ENCODE measurements around the gene SORBS1. TPM values are rescaled to one million over a fixed set of nuclear protein-coding genes. Genes with fewer than 3 reads are reported as not detected.

Gene SORBS1
- total and polyA plus RNA-seq, 2 donors (not counting 3 experiments of a cell fraction or from before 2014, with no cell fraction given) = 2.0 to 7.9 TPM

DNA sequence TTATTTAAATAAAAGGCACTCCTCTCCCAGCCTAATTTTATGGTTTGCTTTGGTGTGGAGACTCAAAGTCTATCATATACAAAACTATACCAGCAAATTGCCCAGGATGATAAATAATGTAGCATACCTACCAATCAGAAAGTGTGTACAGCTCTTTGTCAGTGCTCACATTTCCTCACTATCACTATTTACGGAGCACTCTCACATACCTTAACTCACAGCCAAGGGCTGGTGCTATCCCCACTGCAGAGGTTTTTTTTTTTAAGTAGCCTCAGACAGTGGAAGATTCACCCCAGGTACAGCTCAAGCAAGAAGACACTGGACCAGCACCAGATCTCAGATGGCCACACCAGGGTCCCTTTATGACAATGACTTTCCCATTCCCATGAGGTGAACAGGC, 272.9 kb downstream of the SORBS1 start:
- no peak for FAIRE-seq
- H3K9me1 ChIP-seq (replicated peaks; ENCODE audit: control insufficient read depth, extremely low read depth, insufficient read depth, low read length) = no peaks in the 10 kb centered on the region
- no peak overlapping the region for H3K9ac ChIP-seq (replicated peaks; ENCODE audit: extremely low read depth, insufficient read depth, low read length)
- dilution Hi-C loops (cut with MboI; ENCODE audit: extremely low pct_ligation_motif_present, low sequenced_read_pairs) (no loop called here), intact Hi-C loops (cut with micrococcal nuclease) (loop anchor here (2.0 kb wide), 1 partner anchor 16 kb away; no protein-coding TSS in a partner anchor)
- H3K27me3 ChIP-seq (ENCODE audit: control insufficient read depth in 2 of 2, insufficient read depth in 2 of 2, low read length in 2 of 2) = no peaks in the 10 kb centered on the region
- TF ChIP-seq, protein P1, sequence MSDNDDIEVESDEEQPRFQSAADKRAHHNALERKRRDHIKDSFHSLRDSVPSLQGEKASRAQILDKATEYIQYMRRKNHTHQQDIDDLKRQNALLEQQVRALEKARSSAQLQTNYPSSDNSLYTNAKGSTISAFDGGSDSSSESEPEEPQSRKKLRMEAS (IDR thresholded peaks at IDR 0.05; ENCODE audit: insufficient read depth, insufficient read length) = no peak
- TF ChIP-seq, protein P2, sequence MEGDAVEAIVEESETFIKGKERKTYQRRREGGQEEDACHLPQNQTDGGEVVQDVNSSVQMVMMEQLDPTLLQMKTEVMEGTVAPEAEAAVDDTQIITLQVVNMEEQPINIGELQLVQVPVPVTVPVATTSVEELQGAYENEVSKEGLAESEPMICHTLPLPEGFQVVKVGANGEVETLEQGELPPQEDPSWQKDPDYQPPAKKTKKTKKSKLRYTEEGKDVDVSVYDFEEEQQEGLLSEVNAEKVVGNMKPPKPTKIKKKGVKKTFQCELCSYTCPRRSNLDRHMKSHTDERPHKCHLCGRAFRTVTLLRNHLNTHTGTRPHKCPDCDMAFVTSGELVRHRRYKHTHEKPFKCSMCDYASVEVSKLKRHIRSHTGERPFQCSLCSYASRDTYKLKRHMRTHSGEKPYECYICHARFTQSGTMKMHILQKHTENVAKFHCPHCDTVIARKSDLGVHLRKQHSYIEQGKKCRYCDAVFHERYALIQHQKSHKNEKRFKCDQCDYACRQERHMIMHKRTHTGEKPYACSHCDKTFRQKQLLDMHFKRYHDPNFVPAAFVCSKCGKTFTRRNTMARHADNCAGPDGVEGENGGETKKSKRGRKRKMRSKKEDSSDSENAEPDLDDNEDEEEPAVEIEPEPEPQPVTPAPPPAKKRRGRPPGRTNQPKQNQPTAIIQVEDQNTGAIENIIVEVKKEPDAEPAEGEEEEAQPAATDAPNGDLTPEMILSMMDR (IDR thresholded peaks at IDR 0.05; ENCODE audit: extremely low read depth in 1 of 2, insufficient read depth in 1 of 2, low read depth in 1 of 2, low read length in 2 of 2) = no peak
- TF ChIP-seq POLR2AphosphoS5 (IDR thresholded peaks at IDR 0.05; ENCODE audit: insufficient read depth, low read depth, low read length) = no peak
- no peak for TF ChIP-seq POLR2A (IDR thresholded peaks at IDR 0.05; ENCODE audit: low read depth, low read length)
- no peak for TF ChIP-seq MYC (IDR thresholded peaks at IDR 0.05; ENCODE audit: low read depth, low read length)
- TF ChIP-seq GATA2 (IDR thresholded peaks at IDR 0.05; ENCODE audit: insufficient read depth, insufficient read length, low read depth, low read length) = no peak
- no peak for TF ChIP-seq FOS (IDR thresholded peaks at IDR 0.05; ENCODE audit: borderline replicate concordance, insufficient read depth, low read length)
- no peak for TF ChIP-seq JUN (IDR thresholded peaks at IDR 0.05; ENCODE audit: borderline replicate concordance, insufficient read depth, insufficient read length, low read depth)
- TF ChIP-seq EZH2 (IDR thresholded peaks at IDR 0.05; ENCODE audit: borderline replicate concordance, low read depth, low read length, severe bottlenecking) = no peak
- H4K20me1 ChIP-seq (replicated peaks; ENCODE audit: control insufficient read depth, extremely low read depth, insufficient read depth, low read length) = no peaks in the 10 kb centered on the region
- H2AFZ ChIP-seq (ENCODE audit: low read depth, low read length) = no peak overlapping the region
- no peaks in the 10 kb centered on the region for H3K9me3 ChIP-seq (replicated peaks; ENCODE audit: control insufficient read depth, insufficient read depth, low read length)
- H3K4me2 ChIP-seq (ENCODE audit: insufficient read depth, low read length) = no peak overlapping the region
- no peaks in the 10 kb centered on the region for H3K36me3 ChIP-seq (ENCODE audit: control insufficient read depth in 2 of 2, extremely low read depth in 1 of 2, insufficient read depth in 2 of 2, low read length in 2 of 2)
- peaks cover 56% of the 10 kb centered on the region for H3K79me2 ChIP-seq (ENCODE audit: control insufficient read depth, insufficient read depth, low read length)
- no peak for DNase-seq (ENCODE audit: low read depth, low spot score)
- ChIA-PET POLR2A (no interaction called here), CTCF (interaction anchor here (0.9 to 2.6 kb wide), 7 partner anchors 10 to 844 kb away, joined by 3 to 16 read pairs (median 4); no protein-coding TSS in a partner anchor)
- peaks cover 26% of the 10 kb centered on the region for H3K4me1 ChIP-seq (ENCODE audit: control insufficient read depth, extremely low read depth, insufficient read depth, low read length)
- no peak overlapping the region for H3K4me3 ChIP-seq (replicated peaks in 1 of 3; ENCODE audit: insufficient read depth in 1 of 3, low read depth in 1 of 3, low read length in 3 of 3)
- no TSS peak for BruUV-seq (replicated peaks)
- no peak overlapping the region for H3K27ac ChIP-seq (ENCODE audit: insufficient read depth, low read depth, low read length)

Data from endothelial cell of umbilical vein (primary cell).